ENCODE results near the gene GPRIN3. TPM values are rescaled to one million over a fixed set of nuclear protein-coding genes. Genes with fewer than 3 reads are reported as not detected.

GPRIN3 gene
- total RNA-seq, 2 donors from 2014 or later = 3.5 to 5.4 TPM

GRCh38 chr4:89296896-89297295, 10.7 kb downstream of the GPRIN3 start:
- no peak for DNase-seq (ENCODE audit: low spot score)
- intact Hi-C loops (cut with DNase I) = no loop called here

DNA sequence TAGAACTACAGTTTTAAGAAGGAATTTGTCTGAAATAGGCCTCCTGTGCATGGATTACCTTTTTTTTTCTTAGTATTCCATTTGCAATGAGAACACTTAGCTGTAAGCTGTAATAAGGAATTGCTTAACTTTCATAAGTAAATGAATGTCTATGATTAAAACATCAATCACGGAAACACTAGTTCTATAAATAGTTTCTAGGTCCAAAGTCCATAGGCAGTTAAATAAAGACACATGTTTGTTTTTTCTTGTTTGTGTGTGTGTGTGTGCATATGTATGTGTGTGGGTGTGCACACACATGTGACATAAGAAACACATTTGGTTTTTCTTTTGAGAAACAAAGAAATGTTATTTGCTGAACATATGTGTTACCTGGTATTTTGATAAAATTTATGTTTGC, 11.2 kb downstream of the GPRIN3 start:
- intact Hi-C loops (cut with DNase I) = no loop called here

GRCh38 chr4:89295415-89295927, 12.1 kb downstream of the GPRIN3 start:
- no peak for DNase-seq (ENCODE audit: low spot score)
- intact Hi-C loops (cut with DNase I) = no loop called here

More for the DNA sequence above, 11.2 kb downstream of the GPRIN3 start:
- DNase-seq (ENCODE audit: low spot score) = no peak

DNA sequence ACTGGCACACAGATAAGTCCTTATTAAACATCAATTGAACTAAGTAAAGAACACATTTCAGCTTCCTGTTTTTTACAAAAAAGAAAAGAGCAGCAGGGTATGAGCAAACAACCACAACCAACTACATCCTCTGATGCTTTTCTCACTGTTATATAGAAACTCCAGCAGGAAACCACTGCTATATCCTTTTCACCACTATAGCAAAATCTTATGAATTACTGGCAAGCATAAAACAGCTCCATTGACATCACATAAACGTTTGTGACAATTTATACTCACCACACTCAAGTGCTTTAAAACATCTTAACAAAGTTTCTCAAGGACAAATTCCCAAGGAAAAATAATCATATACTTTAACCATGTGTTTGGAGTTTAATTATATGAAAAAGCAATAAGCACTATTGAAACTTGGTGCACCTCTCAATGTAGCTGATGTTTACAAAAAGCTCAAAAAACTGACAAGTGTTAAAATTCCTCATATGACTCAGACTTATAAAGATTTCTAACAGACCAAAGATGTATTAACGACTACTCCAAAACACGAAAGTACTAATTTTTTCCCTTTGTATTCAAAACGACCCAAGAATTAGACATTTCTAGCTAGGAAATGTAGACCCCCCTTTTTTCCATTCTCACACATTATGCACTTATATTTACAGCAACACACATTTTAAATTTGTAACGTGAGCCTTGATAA, 12.9 kb downstream of the GPRIN3 start:
- intact Hi-C loops (cut with DNase I) = no loop called here
- DNase-seq (ENCODE audit: low spot score) = no peak

DNA sequence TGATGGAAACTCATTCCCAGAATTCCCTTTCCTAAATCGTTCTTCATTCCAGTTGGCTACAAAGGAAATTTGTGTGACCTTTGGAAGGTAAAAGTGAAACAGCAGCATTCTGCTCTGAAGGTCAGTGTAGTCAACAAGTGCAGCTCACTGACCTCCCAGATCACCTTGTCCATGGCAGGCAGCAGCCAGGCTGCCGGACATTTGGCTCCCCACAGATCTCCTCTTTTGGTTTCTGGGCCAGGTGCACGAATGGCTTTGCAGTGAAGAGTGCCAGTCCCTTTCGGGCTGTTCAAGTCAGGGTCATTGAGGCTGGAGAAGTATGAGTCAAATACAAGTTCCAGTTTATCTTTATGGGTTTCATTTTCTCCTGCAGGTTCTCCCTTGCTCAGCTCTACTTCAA, 14.3 kb downstream of the GPRIN3 start:
- DNase-seq (ENCODE audit: low spot score) = no peak
- intact Hi-C loops (cut with DNase I) = no loop called here

DNA sequence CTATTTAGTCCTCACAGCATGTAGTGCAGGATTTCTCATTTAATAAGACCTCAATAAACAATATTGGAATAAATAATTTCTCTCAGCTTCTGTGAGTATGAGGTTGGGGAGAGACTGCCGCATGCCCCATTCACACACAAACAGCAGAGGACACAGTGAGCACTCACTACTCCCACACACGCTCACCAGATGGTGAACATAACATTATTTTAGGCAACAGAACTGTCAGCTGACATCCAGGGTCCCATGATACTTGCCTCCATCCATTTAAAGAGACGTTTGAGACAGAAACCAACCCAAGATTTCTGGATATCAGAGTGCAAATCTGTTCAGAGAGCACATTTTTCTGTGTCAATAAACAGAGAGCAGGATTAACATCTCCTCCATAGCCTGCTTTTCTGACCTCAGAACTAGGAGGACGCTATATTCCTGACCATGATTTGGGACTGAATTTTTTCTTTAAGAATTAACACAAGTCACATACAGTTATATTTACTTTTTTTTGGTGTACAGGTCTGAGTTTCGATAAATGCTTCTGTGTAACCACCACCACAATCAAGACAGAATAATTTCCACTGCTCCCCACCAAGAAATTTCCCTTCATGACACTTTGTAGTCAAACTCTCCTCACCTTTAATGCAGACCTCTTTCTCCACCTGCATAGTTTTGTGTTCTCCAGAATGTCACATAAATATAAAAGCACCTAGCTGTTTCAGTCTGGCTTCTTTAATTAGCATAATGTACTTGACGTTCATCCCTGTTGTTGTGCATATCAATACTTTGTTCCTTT, 16.7 kb downstream of the GPRIN3 start:
- intact Hi-C loops (cut with DNase I) = no loop called here
- no peak for DNase-seq (ENCODE audit: low spot score)

DNA sequence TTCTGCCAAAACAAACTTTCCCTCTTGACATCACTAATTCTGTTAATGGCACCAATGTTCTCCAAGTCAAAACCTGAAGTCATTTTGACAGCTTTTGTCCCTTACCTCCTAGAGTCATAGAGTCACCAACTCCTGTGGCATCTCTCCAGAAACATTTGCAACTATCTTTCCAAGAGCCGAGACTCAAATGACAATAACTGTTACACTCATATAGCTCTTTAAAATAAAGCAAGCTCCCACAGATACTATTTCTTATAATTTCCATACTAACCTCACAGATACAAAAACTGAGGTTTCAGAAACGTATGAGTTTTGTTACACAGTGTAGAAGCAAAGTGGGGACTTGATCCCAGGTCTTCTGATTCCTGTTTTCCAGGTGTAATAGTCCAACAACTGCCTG, 18.3 kb downstream of the GPRIN3 start:
- DNase-seq (ENCODE audit: low spot score) = no peak
- intact Hi-C loops (cut with DNase I) = no loop called here

DNA sequence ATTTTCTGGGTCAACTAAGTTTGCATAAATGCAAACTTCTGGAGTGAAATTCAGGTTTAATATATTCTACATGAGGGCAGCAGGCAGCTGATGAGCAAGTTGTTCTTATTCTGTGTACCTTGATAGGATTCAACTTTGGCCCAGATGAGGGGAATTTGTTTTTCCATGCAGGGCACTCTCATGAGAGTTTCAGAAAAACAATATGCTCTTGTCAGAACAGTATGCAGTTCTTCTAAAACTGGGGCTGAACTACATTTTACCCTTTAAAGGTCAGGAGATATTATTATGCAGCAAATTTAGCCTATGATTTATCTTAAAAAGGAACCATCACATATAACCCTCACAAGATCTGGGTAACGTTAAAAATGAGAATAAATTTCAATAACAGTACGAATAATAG, 19.2 kb downstream of the GPRIN3 start:
- no peak for DNase-seq (ENCODE audit: low spot score)
- intact Hi-C loops (cut with DNase I) = no loop called here

DNA sequence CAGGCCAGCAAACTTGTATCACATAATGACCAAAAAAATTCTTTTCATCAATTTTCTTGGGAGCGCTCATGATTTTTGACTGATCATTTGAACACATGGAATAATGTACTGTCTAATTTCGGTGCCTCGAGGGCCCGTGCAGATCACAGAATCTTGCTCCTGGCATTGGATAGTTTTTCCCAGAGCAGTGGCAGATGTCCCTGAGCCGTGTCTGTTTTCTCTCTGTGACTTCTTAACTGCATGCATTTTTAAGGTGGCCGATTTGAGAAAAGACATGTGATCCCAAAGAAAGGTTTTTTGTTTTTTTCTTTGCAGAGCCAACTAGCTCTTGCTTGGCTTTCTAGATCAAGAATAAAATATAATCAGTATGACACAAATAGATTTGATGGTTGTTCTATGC, 19.7 kb downstream of the GPRIN3 start:
- DNase-seq (ENCODE audit: low spot score) = no peak
- intact Hi-C loops (cut with DNase I) = no loop called here

DNA sequence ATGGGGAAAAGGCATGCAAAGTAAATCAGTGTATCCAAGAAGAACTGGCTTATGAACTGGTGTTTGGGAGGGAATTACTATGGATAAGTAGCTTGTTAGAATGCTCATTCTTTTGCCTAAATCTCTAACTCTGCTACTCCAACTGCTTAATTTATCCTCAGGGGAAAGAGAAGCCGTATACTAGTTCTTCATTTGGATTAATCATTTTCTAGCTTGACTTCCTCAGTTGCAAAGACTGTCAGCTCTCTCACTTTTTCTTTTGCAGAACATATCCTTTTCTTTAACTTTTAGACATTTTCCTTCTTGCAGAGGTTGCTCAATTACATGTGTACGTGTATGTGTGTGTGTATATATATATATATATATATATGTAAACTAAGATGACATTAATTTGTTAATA, 21.9 kb downstream of the GPRIN3 start:
- no peak for DNase-seq (ENCODE audit: low spot score)
- intact Hi-C loops (cut with DNase I) = no loop called here

DNA sequence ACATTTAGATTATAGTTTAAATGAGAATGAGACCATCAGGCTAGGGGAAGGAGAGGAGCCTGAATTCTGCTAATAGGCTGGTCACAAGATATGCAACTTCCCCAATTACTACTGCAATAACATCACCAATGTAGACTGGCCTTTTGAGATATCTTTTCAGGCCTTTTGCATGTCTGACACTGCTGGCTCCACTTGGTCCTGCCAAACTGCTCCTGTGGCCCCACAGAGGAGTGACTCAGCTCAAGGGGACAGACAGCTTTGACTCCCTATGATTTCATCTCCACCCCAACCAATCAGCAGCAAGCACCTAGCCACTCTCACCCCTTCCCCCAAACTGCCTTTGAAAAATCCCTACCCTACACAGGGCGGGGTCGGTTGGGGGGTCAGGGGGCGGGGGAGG, 22.8 kb downstream of the GPRIN3 start:
- no peak for DNase-seq (ENCODE audit: low spot score)
- intact Hi-C loops (cut with DNase I) = no loop called here

DNA sequence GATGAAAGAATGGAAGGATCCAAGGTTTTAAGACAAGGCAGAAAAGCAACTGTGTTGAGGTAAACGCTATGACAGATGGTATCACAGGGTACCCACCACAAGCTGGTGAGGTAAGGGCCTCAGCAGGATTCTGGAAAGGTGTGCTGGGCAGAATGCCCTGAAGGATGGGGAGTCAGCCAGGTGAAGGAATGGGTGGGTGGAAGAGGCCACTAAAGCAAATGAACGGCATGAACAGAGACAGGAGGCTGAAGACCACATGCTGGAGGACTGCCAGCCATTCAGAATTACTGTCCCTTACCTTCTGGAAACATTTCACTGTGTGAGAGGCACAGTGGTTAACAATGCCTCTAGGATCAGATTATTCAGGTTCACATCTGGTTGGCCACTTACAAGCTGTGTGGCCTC, 23.6 kb downstream of the GPRIN3 start:
- intact Hi-C loops (cut with DNase I) = no loop called here
- DNase-seq (ENCODE audit: low spot score) = no peak

- intact Hi-C loops (cut with DNase I) = no loop called here
- no peak for DNase-seq (ENCODE audit: low spot score)
Observed at GRCh38 chr4:89283226-89284009, 24.2 kb downstream of the GPRIN3 start.

- intact Hi-C loops (cut with DNase I) = no loop called here
- no peak for DNase-seq (ENCODE audit: low spot score)
Observed at GRCh38 chr4:89279385-89279784, 28.2 kb downstream of the GPRIN3 start.

DNA sequence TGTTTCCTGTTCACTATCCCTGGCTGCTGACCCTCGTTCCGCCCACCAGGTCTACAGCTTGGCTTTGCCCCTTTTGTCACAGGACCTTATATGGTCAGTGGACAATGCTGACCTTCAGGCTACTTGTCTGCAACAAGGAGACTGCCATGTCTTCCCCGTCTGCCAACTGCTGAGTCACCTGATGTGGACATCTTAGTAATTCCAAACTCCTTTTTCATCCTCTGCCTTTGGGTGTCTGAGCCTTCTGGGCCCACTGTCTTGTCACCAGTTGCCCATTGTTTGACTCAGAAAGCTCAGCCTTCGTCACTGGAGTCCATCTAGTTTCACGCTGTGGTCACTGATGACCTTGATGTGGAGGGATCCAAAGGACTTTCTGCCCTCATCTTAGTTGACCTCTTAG, 30.2 kb downstream of the GPRIN3 start:
- intact Hi-C loops (cut with DNase I) = no loop called here
- no peak for DNase-seq (ENCODE audit: low spot score)

DNA sequence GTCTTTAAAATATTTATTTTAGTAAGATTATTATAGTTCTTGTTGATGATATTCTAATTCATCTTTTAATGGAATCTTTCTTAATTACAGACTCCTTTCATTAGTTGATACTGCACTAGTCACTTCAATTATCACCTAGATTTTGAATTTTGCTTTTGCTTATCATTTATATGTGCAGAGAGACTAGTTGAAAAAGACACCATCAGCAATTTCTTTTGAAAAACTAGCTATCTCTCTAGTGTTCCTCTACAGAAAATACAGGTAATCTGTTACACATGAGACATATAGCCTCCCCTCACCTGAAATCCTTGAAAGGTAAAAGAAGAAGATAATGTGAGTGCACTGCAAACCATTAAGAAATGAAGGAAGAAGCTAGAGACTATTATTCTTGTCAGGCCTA, 31.3 kb downstream of the GPRIN3 start:
- intact Hi-C loops (cut with DNase I) = no loop called here
- no peak for DNase-seq (ENCODE audit: low spot score)

- intact Hi-C loops (cut with DNase I) = no loop called here
Observed at GRCh38 chr4:89275587-89275986, 32.0 kb downstream of the GPRIN3 start.

GRCh38 chr4:89273741-89274141, 33.9 kb downstream of the GPRIN3 start:
- no peak for DNase-seq (ENCODE audit: low spot score)
- intact Hi-C loops (cut with DNase I) = no loop called here

More at GRCh38 chr4:89275587-89275986, 32.0 kb downstream of the GPRIN3 start:
- no peak for DNase-seq (ENCODE audit: low spot score)

DNA sequence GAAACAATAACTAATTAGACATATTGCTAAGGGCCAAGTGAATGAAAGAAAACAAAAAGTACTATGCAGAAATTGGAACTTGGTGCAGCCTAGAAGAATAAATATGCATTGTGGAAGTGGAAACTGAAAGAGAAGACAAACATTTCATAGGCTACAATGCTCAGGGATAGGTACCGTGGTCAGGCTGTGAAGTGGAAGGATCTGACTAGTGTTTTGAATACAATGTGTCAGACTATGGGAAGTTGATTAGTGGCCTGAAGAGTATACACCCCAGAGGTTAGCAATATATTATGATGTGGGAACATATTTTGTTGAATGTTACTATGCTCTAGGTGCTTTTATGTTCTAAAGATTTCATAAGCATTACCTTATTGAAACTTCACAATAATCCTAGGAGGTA, 36.8 kb downstream of the GPRIN3 start:
- no peak for DNase-seq (ENCODE audit: low spot score)
- intact Hi-C loops (cut with DNase I) = no loop called here

- intact Hi-C loops (cut with DNase I) = no loop called here
- DNase-seq (ENCODE audit: low spot score) = no peak
Observed at GRCh38 chr4:89269121-89269666, 38.4 kb downstream of the GPRIN3 start.

Measured in posterior vena cava (tissue), 2 donors.